OCI-LY1 (cell line): Measurements from ENCODE around the gene TEC.
"Not testable (repeated sequence)": the region's sequence is repeated elsewhere in the genome, so short reads cannot be mapped to it uniquely, and the experiment has no call there.

ENCODE experiments used
- H2AFZ ChIP-seq: fragments of 200-600 bp; sonication (generic), shearing (Covaris generic); 2 replicates; pipeline ENCODE4 v1.6.0; 2014; ENCODE audit warnings: antibody characterized with exemption, mild to moderate bottlenecking, low read length
- H3F3A ChIP-seq: fragments of 200-600 bp; sonication (generic), shearing (Covaris generic); 2 replicates; pipeline ENCODE4 v1.6.0; 2014; ENCODE audit warnings: mild to moderate bottlenecking, antibody characterized with exemption, low read length, moderate library complexity; ENCODE audit not compliant: insufficient read depth
- H3K27ac ChIP-seq: fragments of 200-600 bp; sonication (generic); 2 replicates; pipeline ENCODE4 v1.5.1; 2014; ENCODE audit warnings: low read length, mixed run types, mild to moderate bottlenecking, low read depth; ENCODE audit not compliant: poor library complexity, severe bottlenecking
- H3K27me3 ChIP-seq: fragments of 200-600 bp; sonication (generic); 2 replicates; pipeline ENCODE4 v1.6.0; 2014; ENCODE audit warnings: antibody characterized with exemption, mild to moderate bottlenecking, low read length, moderate library complexity; ENCODE audit not compliant: insufficient read depth
- H3K36me3 ChIP-seq: fragments of 200-600 bp; sonication (generic); 2 replicates; pipeline ENCODE4 v1.6.1; 2014; ENCODE audit warnings: mild to moderate bottlenecking, antibody characterized with exemption, low read length, moderate library complexity, mixed read lengths; ENCODE audit not compliant: insufficient read depth
- H3K4me1 ChIP-seq: fragments of 200-600 bp; sonication (generic); 2 replicates; pipeline ENCODE4 v1.5.1; 2014; ENCODE audit warnings: mild to moderate bottlenecking, low read length, moderate library complexity; ENCODE audit not compliant: insufficient read depth, severe bottlenecking
- H3K4me2 ChIP-seq: fragments of 200-600 bp; sonication (generic), shearing (Covaris generic); 2 replicates; pipeline ENCODE4 v1.6.1; 2014; ENCODE audit warnings: low read length
- H3K4me3 ChIP-seq: fragments of 200-600 bp; sonication (generic); 2 replicates; pipeline ENCODE4 v1.5.1; 2014; ENCODE audit warnings: low read length, low read depth, mild to moderate bottlenecking, mixed read lengths; ENCODE audit not compliant: poor library complexity, severe bottlenecking
- H3K79me2 ChIP-seq: fragments of 200-600 bp; shearing (Covaris generic); 2 replicates; pipeline ENCODE4 v1.6.1; 2016; ENCODE audit warnings: mixed run types, low read length, mixed read lengths; ENCODE audit not compliant: insufficient read depth
- H3K9ac ChIP-seq: fragments of 200-600 bp; sonication (generic), shearing (Covaris generic); 2 replicates; pipeline ENCODE4 v1.6.1; 2014; ENCODE audit warnings: mild to moderate bottlenecking, low read length, mixed read lengths
- H3K9me2 ChIP-seq: fragments of 200-600 bp; sonication (generic), shearing (Covaris generic); 2 replicates; pipeline ENCODE4 v1.6.1; 2014; ENCODE audit warnings: low read depth, mild to moderate bottlenecking, low read length, mixed read lengths
- H3K9me3 ChIP-seq: fragments of 200-600 bp; shearing (Covaris generic); 2 replicates; pipeline ENCODE4 v1.6.1; 2014; ENCODE audit warnings: low read length, mixed read lengths
- H4K20me1 ChIP-seq: fragments of 200-600 bp; sonication (generic), shearing (Covaris generic); 2 replicates; pipeline ENCODE4 v1.6.0; 2016; ENCODE audit warnings: mild to moderate bottlenecking, low read length; ENCODE audit not compliant: insufficient read depth
- EZH2 ChIP-seq: fragments of 200-600 bp; sonication (generic), shearing (Covaris generic); IDR thresholded peaks from 2 replicates; pipeline ENCODE4 v1.8.0; 2017; ENCODE audit warnings: borderline replicate concordance, mixed run types, mild to moderate bottlenecking, antibody characterized with exemption, low read length, moderate library complexity, mixed read lengths
- TF ChIP-seq, protein P1 (sequence below): fragments of 200-600 bp; sonication (generic), shearing (Covaris generic); IDR thresholded peaks from 2 replicates; pipeline ENCODE4 v1.5.1; 2017; ENCODE audit warnings: mild to moderate bottlenecking, antibody characterized with exemption, low read length, moderate library complexity, mixed read lengths

The TEC gene

GRCh38 chr4:48188390-48188789 lies 81.2 kb downstream of the TEC start:
- Histone ChIP-seq H2AFZ (no peak overlapping the region), H3K4me2 (no peak overlapping the region), H3K4me3 (no peak overlapping the region), H3K27ac (no peak overlapping the region), H3K27me3 (no peaks in the 10 kb centered on the region), H3K4me1 (peaks cover 25% of the 10 kb centered on the region), H3F3A (no peaks in the 10 kb centered on the region), H3K79me2 (no peaks in the 10 kb centered on the region; the same call in 1 of the 2 replicates), H4K20me1 (no peaks in the 10 kb centered on the region), H3K9ac (no peak overlapping the region), H3K36me3 (no peaks in the 10 kb centered on the region), H3K9me3 (no peaks in the 10 kb centered on the region), H3K9me2 (no peaks in the 10 kb centered on the region)
- TF ChIP-seq EZH2, result no peak
- TF ChIP-seq, protein P1, sequence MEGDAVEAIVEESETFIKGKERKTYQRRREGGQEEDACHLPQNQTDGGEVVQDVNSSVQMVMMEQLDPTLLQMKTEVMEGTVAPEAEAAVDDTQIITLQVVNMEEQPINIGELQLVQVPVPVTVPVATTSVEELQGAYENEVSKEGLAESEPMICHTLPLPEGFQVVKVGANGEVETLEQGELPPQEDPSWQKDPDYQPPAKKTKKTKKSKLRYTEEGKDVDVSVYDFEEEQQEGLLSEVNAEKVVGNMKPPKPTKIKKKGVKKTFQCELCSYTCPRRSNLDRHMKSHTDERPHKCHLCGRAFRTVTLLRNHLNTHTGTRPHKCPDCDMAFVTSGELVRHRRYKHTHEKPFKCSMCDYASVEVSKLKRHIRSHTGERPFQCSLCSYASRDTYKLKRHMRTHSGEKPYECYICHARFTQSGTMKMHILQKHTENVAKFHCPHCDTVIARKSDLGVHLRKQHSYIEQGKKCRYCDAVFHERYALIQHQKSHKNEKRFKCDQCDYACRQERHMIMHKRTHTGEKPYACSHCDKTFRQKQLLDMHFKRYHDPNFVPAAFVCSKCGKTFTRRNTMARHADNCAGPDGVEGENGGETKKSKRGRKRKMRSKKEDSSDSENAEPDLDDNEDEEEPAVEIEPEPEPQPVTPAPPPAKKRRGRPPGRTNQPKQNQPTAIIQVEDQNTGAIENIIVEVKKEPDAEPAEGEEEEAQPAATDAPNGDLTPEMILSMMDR, result no peak

DNA sequence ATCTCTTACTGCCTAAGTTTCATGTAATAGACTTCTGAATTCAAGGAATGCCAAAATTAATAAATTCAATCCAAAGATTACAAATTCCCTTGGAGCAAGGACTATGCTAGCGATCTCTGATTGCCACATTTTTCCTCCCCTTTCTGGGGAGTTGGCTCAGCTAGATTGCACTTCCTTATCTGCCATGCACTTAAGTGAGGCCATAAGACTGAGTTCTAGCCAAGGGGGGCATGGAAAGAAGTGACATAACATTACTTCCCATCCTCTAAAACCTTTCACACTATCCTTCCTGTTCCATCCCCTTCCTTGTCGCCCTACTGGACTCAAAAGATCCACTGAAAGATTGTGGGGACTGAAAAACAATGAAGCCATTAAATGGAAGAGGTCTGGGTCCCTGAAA lies 81.8 kb downstream of the TEC start:
- TF ChIP-seq, protein P1, result no peak
- no peak for TF ChIP-seq EZH2
- H3K4me2 ChIP-seq, result no peak overlapping the region

GRCh38 chr4:48187066-48187465 lies 82.6 kb downstream of the TEC start:
- H2AFZ ChIP-seq, H3K9me2 ChIP-seq, H3K4me3 ChIP-seq, H3K79me2 ChIP-seq, H3K27ac ChIP-seq, H3F3A ChIP-seq, H4K20me1 ChIP-seq, H3K9me3 ChIP-seq, H3K27me3 ChIP-seq, H3K9ac ChIP-seq, H3K36me3 ChIP-seq, H3K4me2 ChIP-seq: not testable (repeated sequence)
- peaks cover 19% of the 10 kb centered on the region for H3K4me1 ChIP-seq

More for the DNA sequence above, 81.8 kb downstream of the TEC start:
- H4K20me1 ChIP-seq, result no peaks in the 10 kb centered on the region
- H3K27ac ChIP-seq, result no peak overlapping the region
- no peak overlapping the region for H3K4me3 ChIP-seq
- no peaks in the 10 kb centered on the region for H3K9me2 ChIP-seq
- no peaks in the 10 kb centered on the region for H3F3A ChIP-seq
- no peak overlapping the region for H2AFZ ChIP-seq
- H3K4me1 ChIP-seq, result peaks cover 24% of the 10 kb centered on the region
- H3K79me2 ChIP-seq, result no peaks in the 10 kb centered on the region; the same call in 1 of the 2 replicates
- no peak overlapping the region for H3K9ac ChIP-seq
- no peaks in the 10 kb centered on the region for H3K9me3 ChIP-seq
- no peaks in the 10 kb centered on the region for H3K27me3 ChIP-seq
- H3K36me3 ChIP-seq, result no peaks in the 10 kb centered on the region

- not testable (repeated sequence) for H3K9me3 ChIP-seq, H3K4me2 ChIP-seq, H3F3A ChIP-seq, H3K9ac ChIP-seq, H3K27me3 ChIP-seq, H3K36me3 ChIP-seq, H3K4me3 ChIP-seq, H3K9me2 ChIP-seq, H2AFZ ChIP-seq, H3K79me2 ChIP-seq, H4K20me1 ChIP-seq, H3K27ac ChIP-seq
- H3K4me1 ChIP-seq, result peaks cover 19% of the 10 kb centered on the region
Measured at GRCh38 chr4:48186394-48186793, 83.2 kb downstream of the TEC start.
